Measurements from ENCODE around the gene PDE2A.

Gene PDE2A

GRCh38 chr11:72653649-72654048 lies 20.6 kb downstream of the PDE2A start:
- no peak for DNase-seq (ENCODE audit: extremely low read depth, low read depth)
- H3K4me3 ChIP-seq (replicated peaks; ENCODE audit: low read depth, low read length) = no peak overlapping the region
- TF ChIP-seq, protein P1, sequence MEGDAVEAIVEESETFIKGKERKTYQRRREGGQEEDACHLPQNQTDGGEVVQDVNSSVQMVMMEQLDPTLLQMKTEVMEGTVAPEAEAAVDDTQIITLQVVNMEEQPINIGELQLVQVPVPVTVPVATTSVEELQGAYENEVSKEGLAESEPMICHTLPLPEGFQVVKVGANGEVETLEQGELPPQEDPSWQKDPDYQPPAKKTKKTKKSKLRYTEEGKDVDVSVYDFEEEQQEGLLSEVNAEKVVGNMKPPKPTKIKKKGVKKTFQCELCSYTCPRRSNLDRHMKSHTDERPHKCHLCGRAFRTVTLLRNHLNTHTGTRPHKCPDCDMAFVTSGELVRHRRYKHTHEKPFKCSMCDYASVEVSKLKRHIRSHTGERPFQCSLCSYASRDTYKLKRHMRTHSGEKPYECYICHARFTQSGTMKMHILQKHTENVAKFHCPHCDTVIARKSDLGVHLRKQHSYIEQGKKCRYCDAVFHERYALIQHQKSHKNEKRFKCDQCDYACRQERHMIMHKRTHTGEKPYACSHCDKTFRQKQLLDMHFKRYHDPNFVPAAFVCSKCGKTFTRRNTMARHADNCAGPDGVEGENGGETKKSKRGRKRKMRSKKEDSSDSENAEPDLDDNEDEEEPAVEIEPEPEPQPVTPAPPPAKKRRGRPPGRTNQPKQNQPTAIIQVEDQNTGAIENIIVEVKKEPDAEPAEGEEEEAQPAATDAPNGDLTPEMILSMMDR (IDR thresholded peaks at IDR 0.05; ENCODE audit: low read depth, low read length, missing control alignments) = no peak

- TF ChIP-seq, protein P1 (IDR thresholded peaks at IDR 0.05; ENCODE audit: low read depth, low read length, missing control alignments) = no peak
- DNase-seq (ENCODE audit: extremely low read depth, low read depth) = no peak
- H3K4me3 ChIP-seq (replicated peaks; ENCODE audit: low read depth, low read length) = no peak overlapping the region
Measured at GRCh38 chr11:72652873-72653630, 21.2 kb downstream of the PDE2A start.

- TF ChIP-seq, protein P1 (IDR thresholded peaks at IDR 0.05; ENCODE audit: low read depth, low read length, missing control alignments) = no peak
- DNase-seq (ENCODE audit: extremely low read depth, low read depth) = no peak
- H3K4me3 ChIP-seq (replicated peaks; ENCODE audit: low read depth, low read length) = no peak overlapping the region
Measured at GRCh38 chr11:72652133-72652532, 22.1 kb downstream of the PDE2A start.

GRCh38 chr11:72649215-72649976 lies 24.8 kb downstream of the PDE2A start:
- DNase-seq (ENCODE audit: extremely low read depth, low read depth) = no peak
- TF ChIP-seq, protein P1 (IDR thresholded peaks at IDR 0.05; ENCODE audit: low read depth, low read length, missing control alignments) = no peak
- H3K4me3 ChIP-seq (replicated peaks; ENCODE audit: low read depth, low read length) = no peak overlapping the region

DNA sequence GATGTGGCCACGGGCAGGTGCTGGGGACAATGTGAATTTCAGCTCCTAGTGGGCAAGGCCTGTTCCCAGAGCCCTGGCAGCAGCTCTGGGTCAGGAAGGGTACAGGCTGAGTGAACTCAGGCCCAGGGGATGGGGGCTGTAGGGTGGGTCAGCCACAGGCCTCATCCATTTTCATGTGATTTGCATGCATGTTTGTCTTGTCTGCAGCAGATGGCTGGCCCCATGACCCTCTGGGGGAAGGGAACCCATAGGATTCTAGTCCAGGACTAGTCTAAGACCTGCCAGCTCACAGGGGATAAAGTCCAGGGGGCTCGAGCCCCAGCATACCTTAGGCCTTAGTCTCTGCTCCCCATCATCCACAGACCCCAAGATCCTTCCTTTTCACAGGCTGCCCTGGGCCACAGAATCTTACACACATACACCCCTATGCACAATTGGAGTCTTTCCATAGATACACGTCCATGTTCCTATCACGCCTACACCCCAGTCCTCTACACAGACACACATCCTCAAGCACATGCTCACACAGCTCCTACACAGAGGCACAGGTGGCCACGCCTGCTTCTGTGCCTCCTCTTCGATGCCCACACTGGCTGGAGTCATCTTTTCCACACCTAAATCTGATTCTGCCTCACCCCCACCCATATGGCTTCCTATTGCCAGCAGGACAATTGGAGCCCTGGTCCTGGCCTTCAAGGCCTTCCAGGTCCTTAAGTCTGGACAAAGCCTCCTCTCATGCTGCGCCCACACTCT lies 25.7 kb downstream of the PDE2A start:
- no peak overlapping the region for H3K4me3 ChIP-seq (replicated peaks; ENCODE audit: low read depth, low read length)
- TF ChIP-seq, protein P1 (IDR thresholded peaks at IDR 0.05; ENCODE audit: low read depth, low read length, missing control alignments) = no peak
- no peak for DNase-seq (ENCODE audit: extremely low read depth, low read depth)

GRCh38 chr11:72647882-72648281 lies 26.3 kb downstream of the PDE2A start:
- DNase-seq (ENCODE audit: extremely low read depth, low read depth) = no peak
- no peak overlapping the region for H3K4me3 ChIP-seq (replicated peaks; ENCODE audit: low read depth, low read length)

More at GRCh38 chr11:72647882-72648281, 26.3 kb downstream of the PDE2A start:
- TF ChIP-seq, protein P1 (IDR thresholded peaks at IDR 0.05; ENCODE audit: low read depth, low read length, missing control alignments) = no peak
